SW 1271 (cell line): Measurements from ENCODE around the gene PRPF6.
A peak's percentile ranks its signal among the peaks of the same experiment; 100 is the strongest.

Source experiments
- DNase-seq, 2 experiments: peaks; one replicate each; lab custom pipeline; 2025; lab: John Stamatoyannopoulos, UW

The PRPF6 gene

GRCh38 chr20:63980806-63981728 is at the start of gene PRPF6:
TSS of gene PRPF6 (plus strand) at chr20:63981132. CDS start at chr20:63981246, 114 bp downstream.
- peak; percentile 93 to 97 for DNase-seq

DNA sequence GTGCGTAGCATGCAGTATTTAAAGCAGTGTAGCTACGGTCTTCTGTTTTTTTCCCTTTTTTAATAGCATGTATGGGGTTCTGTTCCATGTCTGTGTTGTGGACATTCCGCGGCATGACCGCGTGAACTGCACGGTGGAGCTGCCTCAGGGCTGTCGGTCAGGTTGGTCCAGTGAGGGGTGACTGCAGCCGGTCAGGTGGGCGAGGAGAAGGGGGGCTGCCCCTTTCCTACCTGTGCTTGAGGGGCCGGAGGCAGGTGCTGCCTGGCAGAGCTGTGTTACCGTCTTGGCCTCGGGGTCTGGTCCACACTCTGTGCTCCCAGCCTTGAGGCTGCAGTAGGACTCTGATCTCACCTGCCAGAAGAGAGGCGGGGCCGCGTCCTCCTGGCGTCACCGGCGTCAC is 49.2 kb upstream of the PRPF6 start:
- DNase-seq, result no peak

GRCh38 chr20:63932606-63933160 is 48.2 kb upstream of the PRPF6 start:
- DNase-seq, result no peak

- DNase-seq, result no peak
Observed at GRCh38 chr20:63933646-63934045, 47.3 kb upstream of the PRPF6 start.

DNA sequence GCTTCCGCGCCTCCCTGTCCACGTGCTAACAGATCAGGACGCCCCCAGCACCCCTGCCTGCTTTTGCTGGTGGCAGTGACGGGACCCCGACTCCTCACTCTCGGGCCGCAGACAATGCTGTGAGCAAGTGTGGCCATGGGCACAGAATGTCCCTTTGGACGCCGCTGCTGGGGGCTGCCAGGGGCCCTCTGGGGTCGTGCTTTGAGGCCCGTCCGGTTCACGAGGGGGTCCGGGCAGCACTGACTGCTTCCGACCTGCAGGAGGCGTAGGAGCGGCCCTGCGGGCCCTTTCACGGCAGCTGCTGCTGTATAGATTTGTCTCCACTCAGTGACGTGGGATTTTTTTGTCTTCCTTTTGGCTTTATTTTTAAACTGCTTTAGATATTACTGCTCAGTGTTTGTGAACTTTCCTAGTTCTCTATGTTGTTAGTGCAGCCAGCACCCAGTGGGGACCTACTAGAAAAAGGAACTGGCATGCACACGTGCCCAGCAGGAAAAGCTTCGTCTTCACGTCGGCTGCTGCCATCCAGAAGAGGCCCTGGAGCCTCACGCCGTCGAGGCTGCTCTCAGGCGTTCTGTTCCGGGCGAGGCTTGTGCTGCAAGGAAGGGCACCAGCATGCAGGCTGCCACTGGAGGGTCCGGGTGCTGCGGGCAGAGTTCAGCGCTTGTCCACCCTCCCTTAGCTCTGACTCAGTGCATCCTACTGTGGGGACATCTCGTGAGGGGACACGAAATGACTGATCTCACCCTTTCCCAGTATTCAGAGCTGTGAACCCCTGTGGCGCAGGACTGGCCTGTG is 46.5 kb upstream of the PRPF6 start:
- DNase-seq, result no peak

GRCh38 chr20:63935447-63935846 is 45.5 kb upstream of the PRPF6 start:
- DNase-seq, result no peak

GRCh38 chr20:63937596-63937995 is 43.3 kb upstream of the PRPF6 start:
- no peak for DNase-seq

GRCh38 chr20:63939061-63939935 is 41.6 kb upstream of the PRPF6 start:
- no peak for DNase-seq

DNA sequence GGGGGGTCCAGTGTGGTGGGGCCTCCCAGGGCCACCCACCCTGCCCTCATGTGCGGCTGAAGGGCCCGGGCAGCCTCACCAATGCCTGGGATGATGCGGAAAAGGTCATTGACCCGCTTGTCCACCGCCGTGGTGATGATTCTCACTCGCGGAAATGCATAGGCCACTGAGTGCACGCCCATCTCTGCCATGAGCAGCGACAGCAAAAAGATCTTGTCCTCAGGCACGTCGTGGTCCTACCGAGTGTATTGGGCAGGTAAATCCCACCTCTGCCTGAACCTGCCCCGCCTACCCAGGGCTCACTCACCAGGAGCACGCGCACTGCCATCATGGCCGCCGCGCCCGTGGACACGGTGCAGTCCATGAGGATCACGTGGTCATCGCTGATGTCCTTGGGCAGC is 40.9 kb upstream of the PRPF6 start:
- DNase-seq, result no peak

GRCh38 chr20:63940472-63941266 is 40.3 kb upstream of the PRPF6 start:
- no peak for DNase-seq

DNA sequence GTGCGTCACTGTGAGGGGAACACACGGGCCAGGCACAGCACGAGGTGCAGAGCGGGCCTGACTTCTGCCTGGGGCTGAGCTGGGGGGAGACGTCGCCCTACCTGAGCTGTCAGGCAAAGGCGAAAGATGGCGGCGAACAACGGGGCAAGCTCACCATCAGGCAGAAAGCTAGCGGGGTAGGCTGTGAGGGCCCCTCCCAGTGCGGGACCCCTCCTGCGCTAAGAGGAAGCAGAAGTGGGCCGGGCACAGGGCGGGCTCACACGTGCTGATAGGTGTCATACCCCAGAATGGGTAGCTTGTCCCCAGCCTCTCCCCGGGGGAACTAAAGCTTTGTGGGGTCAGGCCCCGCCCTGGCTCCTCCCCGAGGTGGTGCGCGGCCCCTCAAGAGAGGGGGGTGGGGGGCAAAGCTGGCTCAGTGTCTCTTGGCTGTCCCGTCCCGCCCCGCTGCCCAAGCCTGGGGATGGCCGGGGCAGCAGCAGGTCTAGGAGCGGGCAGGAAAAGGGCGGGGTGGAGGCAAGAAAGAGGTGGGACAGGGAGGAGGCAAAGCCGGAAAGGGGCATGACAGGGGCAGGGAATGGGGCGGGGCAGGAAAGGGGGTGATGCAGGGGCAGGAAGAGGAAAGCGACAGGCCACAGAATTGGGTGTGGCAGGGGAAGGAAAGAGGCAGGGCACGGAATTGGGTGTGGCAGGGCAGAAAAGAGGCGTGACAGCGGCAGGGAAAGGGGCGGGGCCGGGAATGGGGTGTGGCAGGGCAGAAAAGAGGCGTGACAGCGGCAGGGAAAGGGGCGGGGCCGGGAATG is 39.5 kb upstream of the PRPF6 start:
- no peak for DNase-seq

- DNase-seq, result peak in 1 of 2 experiments; percentile 23
Observed at GRCh38 chr20:63942250-63942951, 38.5 kb upstream of the PRPF6 start.

- DNase-seq, result no peak
Observed at GRCh38 chr20:63942969-63943807, 37.7 kb upstream of the PRPF6 start.

DNA sequence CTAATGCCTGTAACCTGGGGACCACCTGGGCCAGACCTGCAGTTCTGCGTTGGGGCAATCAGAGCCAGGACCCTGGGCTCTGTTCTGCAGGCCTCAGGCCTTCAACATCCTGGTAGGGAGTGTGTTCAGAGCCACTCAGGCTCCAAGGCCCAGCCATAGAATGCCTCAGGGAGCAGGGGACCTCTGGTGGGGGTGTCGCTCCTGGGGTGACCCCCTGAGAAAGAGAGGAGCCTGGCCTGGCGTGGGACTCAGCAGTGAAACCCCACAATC is 37.2 kb upstream of the PRPF6 start:
- no peak for DNase-seq

DNA sequence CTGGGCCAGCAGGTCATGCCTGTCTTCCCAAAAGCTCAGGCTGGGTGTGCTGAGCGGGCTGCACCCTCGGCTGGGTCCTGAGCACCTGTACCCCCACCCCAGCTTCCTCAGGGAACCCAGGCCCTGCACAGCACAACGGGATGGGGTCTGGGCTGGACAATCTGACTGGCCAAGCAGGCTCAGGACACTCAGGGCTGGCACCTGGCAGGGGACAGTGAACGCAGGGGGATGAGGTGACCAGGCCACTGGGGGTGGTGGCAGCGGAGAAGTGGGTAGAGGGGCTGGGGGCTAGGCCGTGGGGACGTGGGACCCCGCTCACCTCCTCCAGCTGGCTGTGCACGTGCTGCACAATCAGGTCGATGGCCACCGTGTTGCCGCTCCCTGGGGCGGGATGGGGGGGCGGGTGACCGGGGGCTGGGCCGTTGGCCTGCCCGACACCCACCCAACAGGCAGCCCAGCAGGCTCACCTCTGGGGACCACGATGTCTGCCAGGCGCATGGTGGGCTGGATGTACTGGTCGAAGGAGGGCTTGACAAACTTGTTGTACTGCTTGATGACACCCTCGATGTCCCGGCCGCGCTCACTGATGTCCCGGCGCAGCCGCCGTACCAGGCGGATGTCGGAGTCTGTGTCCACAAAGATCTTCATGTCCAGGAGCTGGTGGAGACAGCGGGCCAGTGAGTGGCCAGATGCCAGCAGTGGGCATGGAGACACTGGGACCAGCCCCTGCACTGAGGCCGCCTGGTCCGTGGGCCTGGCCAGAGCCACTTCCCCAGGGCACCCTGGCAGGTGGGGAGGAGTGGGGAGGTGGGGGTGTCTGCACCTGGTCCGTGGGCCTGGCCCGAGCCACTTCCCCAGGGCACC is 36.6 kb upstream of the PRPF6 start:
- no peak for DNase-seq

GRCh38 chr20:63945031-63945658 is 35.8 kb upstream of the PRPF6 start:
- DNase-seq, result no peak
